Prostate gland (tissue), 2 donors: Measurements from ENCODE around the gene NMNAT3. TPM values are rescaled to one million over a fixed set of nuclear protein-coding genes. Genes with fewer than 3 reads are reported as not detected.
"Not testable (repeated sequence)": the region's sequence is repeated elsewhere in the genome, so short reads cannot be mapped to it uniquely, and the experiment has no call there.

Experiments
- DNase-seq: peaks from one replicate; pipeline ENCODE4 v3.0.0-alpha.2; 2019; ENCODE audit warnings: low spot score
- H3K27ac ChIP-seq, 2 donors: fragments of 200-600 bp; sonication (generic); 2 replicates each; pipeline ENCODE4 v1.5.1; 2017 to 2019
- H3K27me3 ChIP-seq: fragments of 200-600 bp; sonication (generic); replicated peaks from 2 replicates; pipeline ENCODE4 v1.5.1; 2019; ENCODE audit not compliant: insufficient read depth
- H3K36me3 ChIP-seq, 2 donors: fragments of 200-600 bp; sonication (generic); 1 replicate in 1 of 2; 2 replicates in 1 of 2; pipeline versions ENCODE4 v1.5.1 to v1.8.1; 2017 to 2019
- H3K4me1 ChIP-seq: fragments of 200-600 bp; sonication (generic); replicated peaks from 2 replicates; pipeline ENCODE4 v1.5.1; 2019
- H3K4me3 ChIP-seq, 2 donors: fragments of 200-600 bp; sonication (generic); 2 replicates each; pipeline ENCODE4 v1.5.1; 2017 to 2019
- H3K9me3 ChIP-seq: fragments of 200-600 bp; sonication (generic); 2 replicates; pipeline ENCODE4 v1.5.1; 2017
- POLR2A ChIP-seq: fragments of 450-650 bp; IDR thresholded peaks from one replicate; pipeline ENCODE4 v1.6.1; 2016; ENCODE audit warnings: antibody characterized with exemption, mild to moderate bottlenecking
- POLR2AphosphoS5 ChIP-seq: sonication (generic); formaldehyde crosslinking; IDR thresholded peaks from one replicate; pipeline ENCODE4 v1.6.1; 2017; ENCODE audit warnings: antibody characterized with exemption
- WGBS: methylation state at CpG from one replicate; pipeline ENCODE4 v1.1.5; 2018; 5-methylcytosine and 5-hydroxymethylcytosine counted together
- intact Hi-C: fragments of 100-400 bp; cut with DNase I; formaldehyde crosslinking; loops from one replicate; pipeline ENCODE4 v1.14.2; 2022
- total RNA-seq, 2 donors: library from RNA; depleted of rRNA; stranded (reverse); fragments of >200 nt; gene quantifications; one replicate each; pipeline ENCODE4 v1.1.0, GENCODE V29; 2016
- TF ChIP-seq, protein P1 (sequence below), 4 experiments: fragments of 200-600 bp in 2 of 4; fragments of 450-650 bp in 2 of 4; sonication (generic) in 2 of 4; IDR thresholded peaks; 1 replicate in 3 of 4; 2 replicates in 1 of 4; pipeline ENCODE4 v1.5.1; 2016 to 2019; ENCODE audit warnings: antibody characterized with exemption in 4 of 4, mild to moderate bottlenecking in 2 of 4, moderate library complexity in 2 of 4

NMNAT3 gene
- total RNA-seq, 2 donors from 2014 or later = 11.9 to 15.6 TPM

DNA sequence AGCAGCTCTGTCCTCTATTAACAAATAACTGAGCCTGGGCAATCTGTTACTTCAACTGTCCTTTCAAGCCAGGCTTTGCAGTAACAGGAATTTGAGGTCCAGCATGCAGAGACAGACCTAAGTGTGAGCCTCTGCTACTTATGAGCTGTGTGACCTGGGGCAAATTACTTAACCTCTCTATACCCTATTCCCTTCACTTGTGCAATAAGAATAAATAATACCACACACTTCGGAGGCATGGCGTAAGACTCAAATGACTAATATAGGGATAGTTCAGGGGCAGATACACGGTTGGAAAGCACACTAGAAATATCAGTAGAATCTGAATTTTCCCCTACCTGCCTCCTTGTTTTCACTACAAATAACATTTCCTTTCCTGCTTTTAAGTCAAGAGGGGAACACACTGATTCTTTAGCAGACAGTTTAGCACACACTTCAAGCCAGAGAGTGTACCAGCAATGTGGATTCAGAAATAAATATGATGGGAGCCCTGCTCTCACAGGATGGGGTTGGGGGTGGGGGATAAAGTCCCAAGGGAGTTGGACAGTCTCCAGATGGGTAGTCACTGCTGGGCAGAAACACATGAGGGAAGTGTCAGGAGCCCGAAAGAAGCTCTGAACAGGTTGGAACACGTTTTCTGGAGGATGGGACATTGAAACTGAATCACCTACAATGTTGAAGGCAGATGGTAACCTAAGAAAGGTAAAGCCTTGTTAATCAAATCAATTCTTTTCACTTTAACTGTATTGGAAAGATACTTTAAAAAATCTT is 76.4 kb downstream of the NMNAT3 start:
- intact Hi-C loops = no loop called here
- DNase-seq = no peak

DNA sequence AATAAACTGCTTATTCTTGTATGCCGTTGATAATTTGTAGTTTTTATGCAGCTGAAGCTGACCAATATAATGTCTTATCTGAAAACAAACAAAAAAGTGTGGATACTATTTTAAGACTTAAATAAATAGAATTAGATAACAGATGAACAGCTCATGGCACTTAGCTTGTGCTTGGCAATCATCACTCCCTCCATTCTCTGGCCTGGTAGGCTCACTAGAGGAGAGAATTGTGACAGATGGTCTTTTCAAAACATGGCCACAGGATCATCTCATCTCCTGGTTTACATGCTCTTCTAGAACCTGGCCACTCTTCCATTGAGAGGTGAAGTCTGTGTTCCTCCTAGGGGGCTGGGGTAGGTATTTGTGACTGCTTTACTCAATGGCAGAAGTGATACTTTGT is 79.8 kb downstream of the NMNAT3 start:
- Histone ChIP-seq H3K36me3 (no peaks in the 10 kb centered on the region), H3K27me3 (no peaks in the 10 kb centered on the region), H3K4me3 (no peak overlapping the region), H3K4me1 (no peaks in the 10 kb centered on the region), H3K9me3 (no peaks in the 10 kb centered on the region), H3K27ac (no peak overlapping the region)
- intact Hi-C loops = no loop called here
- no peak for DNase-seq
- no peak for TF ChIP-seq POLR2AphosphoS5
- TF ChIP-seq, protein P1, sequence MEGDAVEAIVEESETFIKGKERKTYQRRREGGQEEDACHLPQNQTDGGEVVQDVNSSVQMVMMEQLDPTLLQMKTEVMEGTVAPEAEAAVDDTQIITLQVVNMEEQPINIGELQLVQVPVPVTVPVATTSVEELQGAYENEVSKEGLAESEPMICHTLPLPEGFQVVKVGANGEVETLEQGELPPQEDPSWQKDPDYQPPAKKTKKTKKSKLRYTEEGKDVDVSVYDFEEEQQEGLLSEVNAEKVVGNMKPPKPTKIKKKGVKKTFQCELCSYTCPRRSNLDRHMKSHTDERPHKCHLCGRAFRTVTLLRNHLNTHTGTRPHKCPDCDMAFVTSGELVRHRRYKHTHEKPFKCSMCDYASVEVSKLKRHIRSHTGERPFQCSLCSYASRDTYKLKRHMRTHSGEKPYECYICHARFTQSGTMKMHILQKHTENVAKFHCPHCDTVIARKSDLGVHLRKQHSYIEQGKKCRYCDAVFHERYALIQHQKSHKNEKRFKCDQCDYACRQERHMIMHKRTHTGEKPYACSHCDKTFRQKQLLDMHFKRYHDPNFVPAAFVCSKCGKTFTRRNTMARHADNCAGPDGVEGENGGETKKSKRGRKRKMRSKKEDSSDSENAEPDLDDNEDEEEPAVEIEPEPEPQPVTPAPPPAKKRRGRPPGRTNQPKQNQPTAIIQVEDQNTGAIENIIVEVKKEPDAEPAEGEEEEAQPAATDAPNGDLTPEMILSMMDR (IDR thresholded peaks at IDR 0.05) = no peak
- TF ChIP-seq POLR2A = no peak
- 27% methylated on average over 1 of the region's 1 CpG for WGBS

More for the DNA sequence above, 76.4 kb downstream of the NMNAT3 start:
- H3K36me3 ChIP-seq = no peaks in the 10 kb centered on the region
- 52% methylated on average over 5 of the region's 5 CpGs for WGBS
- no peak overlapping the region for H3K4me3 ChIP-seq
- H3K27ac ChIP-seq = no peak overlapping the region
- no peak for TF ChIP-seq POLR2AphosphoS5
- no peak for TF ChIP-seq POLR2A
- TF ChIP-seq, protein P1 (IDR thresholded peaks at IDR 0.05) = no peak
- no peaks in the 10 kb centered on the region for H3K27me3 ChIP-seq
- no peaks in the 10 kb centered on the region for H3K4me1 ChIP-seq
- H3K9me3 ChIP-seq = no peaks in the 10 kb centered on the region

DNA sequence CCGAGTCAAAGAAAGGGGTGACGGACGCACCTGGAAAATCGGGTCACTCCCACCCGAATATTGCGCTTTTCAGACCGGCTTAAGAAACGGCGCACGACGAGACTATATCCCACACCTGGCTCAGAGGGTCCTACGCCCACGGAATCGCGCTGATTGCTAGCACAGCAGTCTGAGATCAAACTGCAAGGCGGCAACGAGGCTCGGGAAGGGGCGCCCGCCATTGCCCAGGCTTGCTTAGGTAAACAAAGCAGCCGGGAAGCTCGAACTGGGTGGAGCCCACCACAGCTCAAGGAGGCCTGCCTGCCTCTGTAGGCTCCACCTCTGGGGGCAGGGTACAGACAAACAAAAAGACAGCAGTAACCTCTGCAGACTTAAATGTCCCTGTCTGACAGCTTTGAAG is 86.6 kb downstream of the NMNAT3 start:
- H3K4me3 ChIP-seq, DNase-seq, intact Hi-C loops, H3K4me1 ChIP-seq, H3K36me3 ChIP-seq, H3K27me3 ChIP-seq, H3K27ac ChIP-seq, H3K9me3 ChIP-seq: not testable (repeated sequence)
- 67% methylated on average over 19 of the region's 22 CpGs for WGBS

DNA sequence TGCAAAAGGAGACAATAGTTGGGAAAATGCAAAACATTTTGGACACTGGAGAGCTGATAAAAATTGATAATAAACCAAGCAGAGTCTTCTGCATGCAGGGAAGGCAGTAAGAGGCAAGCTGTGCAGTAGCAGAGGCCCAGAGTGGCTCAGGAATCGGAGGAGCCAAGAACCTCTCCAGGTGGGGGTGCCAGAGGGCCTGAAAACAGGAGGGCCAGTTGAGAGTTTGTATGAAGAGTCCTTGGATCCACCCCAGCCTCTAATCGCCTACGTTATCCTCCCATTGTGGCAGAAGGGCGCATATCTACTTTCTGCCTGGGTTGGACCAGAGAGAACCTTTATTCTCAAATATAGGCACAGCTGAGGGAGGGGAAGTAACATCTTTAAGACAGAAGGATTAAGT is 89.3 kb downstream of the NMNAT3 start:
- Histone ChIP-seq H3K27ac (no peak overlapping the region), H3K9me3 (no peaks in the 10 kb centered on the region), H3K27me3 (no peaks in the 10 kb centered on the region), H3K4me3 (no peak overlapping the region), H3K36me3 (no peaks in the 10 kb centered on the region), H3K4me1 (no peaks in the 10 kb centered on the region)
- intact Hi-C loops = no loop called here
- 96% methylated on average over 4 of the region's 4 CpGs for WGBS
- DNase-seq = no peak
- no peak for TF ChIP-seq POLR2A
- TF ChIP-seq, protein P1 (IDR thresholded peaks at IDR 0.05) = no peak
- no peak for TF ChIP-seq POLR2AphosphoS5

DNA sequence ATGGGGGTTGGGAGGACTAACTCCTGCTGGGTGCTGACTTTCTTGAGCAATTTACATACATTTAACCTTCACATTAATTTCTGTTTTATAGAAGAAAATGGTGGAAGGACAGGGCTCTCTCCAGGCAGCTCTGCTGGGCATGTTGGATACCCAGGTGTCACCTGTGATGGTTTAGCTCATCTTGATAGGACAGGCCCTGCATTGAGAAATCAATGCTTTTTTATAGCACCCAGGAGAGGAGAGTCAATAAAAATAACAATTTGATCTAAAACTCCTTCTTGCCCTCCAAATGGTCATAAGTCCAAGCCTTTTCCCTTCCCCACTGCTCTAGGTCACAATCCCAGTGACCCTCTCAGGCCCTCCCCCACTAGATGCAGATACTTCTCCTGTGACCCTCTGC is 90.0 kb downstream of the NMNAT3 start:
- TF ChIP-seq POLR2A (no peak), POLR2AphosphoS5 (no peak)
- TF ChIP-seq, protein P1 (IDR thresholded peaks at IDR 0.05) = no peak
- Histone ChIP-seq H3K27ac (no peak overlapping the region), H3K27me3 (no peaks in the 10 kb centered on the region), H3K4me3 (no peak overlapping the region), H3K36me3 (no peaks in the 10 kb centered on the region), H3K9me3 (no peaks in the 10 kb centered on the region), H3K4me1 (no peaks in the 10 kb centered on the region)
- no peak for DNase-seq
- intact Hi-C loops = no loop called here
